Measurements from ENCODE around the gene MEGF11. TPM values are rescaled to one million over a fixed set of nuclear protein-coding genes. Genes with fewer than 3 reads are reported as not detected.
A peak's percentile ranks its signal among the peaks of the same experiment; 100 is the strongest.

Gene MEGF11
- total and polyA plus RNA-seq, 4 donors: 0.16 to 1.5 (median 0.50) TPM

DNA sequence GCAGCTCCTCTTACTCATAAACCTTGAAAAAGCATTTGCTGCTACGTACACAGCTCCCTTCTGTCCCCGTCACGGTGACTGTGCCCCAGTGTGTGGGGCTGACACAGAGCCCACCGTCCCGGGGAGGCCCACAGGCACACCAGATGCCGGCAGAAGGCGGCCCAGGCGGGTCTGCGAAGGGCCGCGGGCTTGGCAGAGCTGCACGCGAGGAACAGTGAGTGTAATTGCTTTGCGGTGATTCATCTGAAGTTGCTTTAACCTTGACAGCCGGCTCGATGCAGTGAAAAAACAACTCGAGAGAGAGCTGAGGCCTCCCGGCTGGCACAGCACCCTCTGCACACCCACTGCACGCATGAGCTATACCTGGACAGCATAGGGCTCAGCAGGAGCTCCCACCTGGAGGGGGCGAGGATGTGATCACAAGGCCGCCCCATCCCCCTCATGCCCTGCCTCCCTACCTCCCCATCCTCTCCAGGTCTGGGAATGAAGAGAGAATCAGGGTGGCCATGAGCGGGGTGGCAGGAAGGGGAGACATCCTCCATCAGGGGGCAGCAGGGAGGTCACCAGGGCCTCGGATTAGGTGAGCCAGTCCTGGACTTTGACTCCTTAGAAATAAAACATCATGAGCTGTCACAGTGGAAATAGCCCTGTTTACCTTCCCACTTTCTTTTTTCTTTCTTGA, 172.7 kb downstream of the MEGF11 start:
- DNase-seq (peak in 1 of 3 donors; percentile 34), ATAC-seq (ENCODE audit: insufficient read depth, low FRiP score) (no peak)
- no peak overlapping the region for H3K9ac ChIP-seq (ENCODE audit: insufficient read depth in 1 of 2, low read length in 2 of 2)
- TF ChIP-seq, protein P1, sequence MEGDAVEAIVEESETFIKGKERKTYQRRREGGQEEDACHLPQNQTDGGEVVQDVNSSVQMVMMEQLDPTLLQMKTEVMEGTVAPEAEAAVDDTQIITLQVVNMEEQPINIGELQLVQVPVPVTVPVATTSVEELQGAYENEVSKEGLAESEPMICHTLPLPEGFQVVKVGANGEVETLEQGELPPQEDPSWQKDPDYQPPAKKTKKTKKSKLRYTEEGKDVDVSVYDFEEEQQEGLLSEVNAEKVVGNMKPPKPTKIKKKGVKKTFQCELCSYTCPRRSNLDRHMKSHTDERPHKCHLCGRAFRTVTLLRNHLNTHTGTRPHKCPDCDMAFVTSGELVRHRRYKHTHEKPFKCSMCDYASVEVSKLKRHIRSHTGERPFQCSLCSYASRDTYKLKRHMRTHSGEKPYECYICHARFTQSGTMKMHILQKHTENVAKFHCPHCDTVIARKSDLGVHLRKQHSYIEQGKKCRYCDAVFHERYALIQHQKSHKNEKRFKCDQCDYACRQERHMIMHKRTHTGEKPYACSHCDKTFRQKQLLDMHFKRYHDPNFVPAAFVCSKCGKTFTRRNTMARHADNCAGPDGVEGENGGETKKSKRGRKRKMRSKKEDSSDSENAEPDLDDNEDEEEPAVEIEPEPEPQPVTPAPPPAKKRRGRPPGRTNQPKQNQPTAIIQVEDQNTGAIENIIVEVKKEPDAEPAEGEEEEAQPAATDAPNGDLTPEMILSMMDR (IDR thresholded peaks at IDR 0.05; ENCODE audit: control extremely low read depth, extremely low read depth): no peak
- no peaks in the 10 kb centered on the region for H3K27me3 ChIP-seq (ENCODE audit: control insufficient read depth in 3 of 3, insufficient read depth in 3 of 3, low read length in 2 of 3)
- 63 to 72% methylated on average over 23 of the region's 23 CpGs for WGBS, 2 donors
- no peak overlapping the region for H3K27ac ChIP-seq (ENCODE audit: low read depth in 1 of 2, low read length in 1 of 2)
- peaks cover 0 to 3% (median 0%) of the 10 kb centered on the region in 5 donors for H3K4me1 ChIP-seq (ENCODE audit: control insufficient read depth in 5 of 5, insufficient read depth in 5 of 5, low read length in 5 of 5)
- H3K36me3 ChIP-seq (ENCODE audit: control insufficient read depth in 4 of 4, insufficient read depth in 4 of 4, low read length in 4 of 4): no peaks in the 10 kb centered on the region
- no peak overlapping the region for H3K4me3 ChIP-seq
- peaks cover 0 to 8% (median 0%) of the 10 kb centered on the region in 4 donors for H3K9me3 ChIP-seq (ENCODE audit: control insufficient read depth in 4 of 4, insufficient read depth in 3 of 4, low read length in 3 of 4)

DNA sequence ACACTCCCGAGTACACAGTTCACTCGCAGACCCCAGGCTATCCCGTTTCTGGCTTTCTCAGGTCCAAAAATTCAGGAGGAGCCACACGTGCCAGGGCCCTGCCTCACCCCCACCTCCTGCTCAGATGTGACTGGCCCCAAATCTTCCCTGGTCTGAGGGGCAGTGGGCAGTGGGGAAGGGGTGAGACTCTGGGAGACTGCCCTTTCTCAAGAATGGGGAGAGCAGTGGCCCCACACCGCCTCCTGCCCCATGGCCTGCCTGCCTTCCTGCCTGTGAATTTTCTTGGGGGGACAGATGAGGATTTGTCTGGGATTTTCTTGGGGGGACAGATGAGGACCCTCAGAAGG, 174.6 kb downstream of the MEGF11 start:
- DNase-seq: no peak
- TF ChIP-seq, protein P1 (IDR thresholded peaks at IDR 0.05; ENCODE audit: control extremely low read depth, extremely low read depth): no peak
- Histone ChIP-seq H3K27me3 (ENCODE audit: control insufficient read depth in 3 of 3, insufficient read depth in 3 of 3, low read length in 2 of 3) (no peaks in the 10 kb centered on the region), H3K9ac (ENCODE audit: insufficient read depth in 1 of 2, low read length in 2 of 2) (no peak overlapping the region), H3K36me3 (ENCODE audit: control insufficient read depth in 4 of 4, insufficient read depth in 4 of 4, low read length in 4 of 4) (no peaks in the 10 kb centered on the region), H3K4me1 (ENCODE audit: control insufficient read depth in 5 of 5, insufficient read depth in 5 of 5, low read length in 5 of 5) (peaks cover 0 to 3% (median 0%) of the 10 kb centered on the region in 5 donors), H3K9me3 (ENCODE audit: control insufficient read depth in 4 of 4, insufficient read depth in 3 of 4, low read length in 3 of 4) (no peaks in the 10 kb centered on the region), H3K27ac (ENCODE audit: low read depth in 1 of 2, low read length in 1 of 2) (no peak overlapping the region), H3K4me3 (no peak overlapping the region)
- ATAC-seq (ENCODE audit: insufficient read depth, low FRiP score): no peak
- WGBS, 2 donors: 63 to 73% methylated on average over 5 of the region's 5 CpGs

DNA sequence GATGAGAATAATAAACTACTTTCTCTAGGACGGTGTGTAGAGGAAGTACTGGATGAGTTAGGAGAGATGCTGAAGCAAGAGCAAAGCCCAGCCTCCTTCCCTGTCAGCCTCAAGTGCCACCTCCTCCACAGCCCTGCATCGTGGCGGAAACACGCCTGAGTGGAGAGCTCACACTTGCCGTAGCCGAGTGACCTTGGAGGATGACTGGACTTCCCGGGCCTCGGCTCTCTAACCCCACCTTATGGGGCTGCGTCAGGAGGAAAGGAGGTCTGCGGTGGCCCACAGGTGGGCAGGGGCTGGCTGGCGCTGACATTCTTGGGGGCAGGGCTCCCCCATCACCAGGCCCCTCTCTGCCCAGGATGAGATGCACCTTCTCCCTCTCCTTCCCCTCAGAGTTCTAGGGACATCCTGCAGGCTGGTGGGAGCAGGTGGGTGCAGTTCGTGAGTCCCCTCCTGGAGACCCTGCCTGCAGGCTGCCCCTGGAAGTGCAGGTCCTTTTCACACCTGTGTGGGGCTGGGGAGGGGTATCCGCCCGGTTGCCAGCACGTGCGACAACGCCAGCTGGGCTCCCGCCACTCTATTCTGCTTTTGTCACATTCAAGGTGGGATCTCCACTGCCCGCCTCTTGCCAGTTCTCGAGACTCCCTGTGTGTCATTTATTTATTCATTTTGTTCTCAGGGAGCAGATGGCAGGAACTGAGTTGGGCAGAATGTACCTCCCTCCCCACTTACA, 175.2 kb downstream of the MEGF11 start:
- WGBS, 2 donors: 56 to 63% methylated on average over 20 of the region's 20 CpGs
- TF ChIP-seq, protein P1 (IDR thresholded peaks at IDR 0.05; ENCODE audit: control extremely low read depth, extremely low read depth): no peak

More for the DNA sequence above, 175.2 kb downstream of the MEGF11 start:
- DNase-seq: no peak
- Histone ChIP-seq H3K9ac (ENCODE audit: insufficient read depth in 1 of 2, low read length in 2 of 2) (no peak overlapping the region), H3K27me3 (ENCODE audit: control insufficient read depth in 3 of 3, insufficient read depth in 3 of 3, low read length in 2 of 3) (no peaks in the 10 kb centered on the region), H3K9me3 (ENCODE audit: control insufficient read depth in 4 of 4, insufficient read depth in 3 of 4, low read length in 3 of 4) (no peaks in the 10 kb centered on the region), H3K27ac (ENCODE audit: low read depth in 1 of 2, low read length in 1 of 2) (no peak overlapping the region), H3K4me1 (ENCODE audit: control insufficient read depth in 5 of 5, insufficient read depth in 5 of 5, low read length in 5 of 5) (peaks cover 0 to 3% (median 0%) of the 10 kb centered on the region in 5 donors), H3K4me3 (no peak overlapping the region), H3K36me3 (ENCODE audit: control insufficient read depth in 4 of 4, insufficient read depth in 4 of 4, low read length in 4 of 4) (no peaks in the 10 kb centered on the region)
- ATAC-seq (ENCODE audit: insufficient read depth, low FRiP score): no peak
